ENCODE data around the gene CENPP. TPM values are rescaled to one million over a fixed set of nuclear protein-coding genes. Genes with fewer than 3 reads are reported as not detected.

CENPP gene
- total and polyA plus RNA-seq, 4 donors: 0.62 to 8.7 (median 1.3) TPM

DNA sequence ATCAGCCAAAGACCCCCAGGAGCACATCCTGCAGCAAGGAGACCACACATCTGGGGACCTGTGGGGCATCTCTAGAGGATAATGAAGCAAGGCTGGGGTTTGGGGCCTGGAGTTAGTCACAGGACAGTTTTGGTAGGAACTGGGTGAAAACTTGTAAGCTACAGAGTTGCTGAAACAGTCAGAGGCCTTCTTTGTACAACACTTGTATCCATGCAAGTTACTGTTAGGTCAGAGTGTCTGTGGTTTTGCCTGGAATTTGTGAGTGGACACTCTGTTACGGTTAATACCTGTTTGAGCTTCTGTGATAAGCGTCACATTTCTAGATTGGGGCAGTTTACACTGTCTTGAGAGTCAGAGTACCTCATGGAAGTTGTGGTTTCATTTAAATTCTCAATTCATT is 179.1 kb downstream of the CENPP start:
- no peak for DNase-seq (ENCODE audit: low spot score)
- H3K9ac ChIP-seq (ENCODE audit: low read depth in 1 of 2, low read length in 2 of 2): no peak overlapping the region
- H3K9me3 ChIP-seq (ENCODE audit: control insufficient read depth in 4 of 4, low read length in 3 of 4): no peaks in the 10 kb centered on the region
- no peak overlapping the region for H3K4me3 ChIP-seq (ENCODE audit: low read depth in 1 of 3, low read length in 3 of 3)
- H3K27ac ChIP-seq (ENCODE audit: low read depth in 1 of 2, low read length in 2 of 2): no peak overlapping the region
- peaks cover 0 to 5% (median 0%) of the 10 kb centered on the region in 4 donors for H3K4me1 ChIP-seq (ENCODE audit: control insufficient read depth in 4 of 4, insufficient read depth in 4 of 4, low read length in 3 of 4)
- TF ChIP-seq FOXA1 (IDR thresholded peaks at IDR 0.05) (no peak), YY1 (IDR thresholded peaks at IDR 0.05) (no peak)
- WGBS: 97% methylated on average over 2 of the region's 2 CpGs
- peaks cover 0 to 3% (median 0%) of the 10 kb centered on the region in 4 donors for H3K36me3 ChIP-seq (ENCODE audit: control insufficient read depth in 4 of 4, insufficient read depth in 3 of 4, low read depth in 1 of 4, low read length in 3 of 4)
- H3K27me3 ChIP-seq (ENCODE audit: control insufficient read depth in 4 of 4, insufficient read depth in 4 of 4, low read length in 3 of 4): no peaks in the 10 kb centered on the region

DNA sequence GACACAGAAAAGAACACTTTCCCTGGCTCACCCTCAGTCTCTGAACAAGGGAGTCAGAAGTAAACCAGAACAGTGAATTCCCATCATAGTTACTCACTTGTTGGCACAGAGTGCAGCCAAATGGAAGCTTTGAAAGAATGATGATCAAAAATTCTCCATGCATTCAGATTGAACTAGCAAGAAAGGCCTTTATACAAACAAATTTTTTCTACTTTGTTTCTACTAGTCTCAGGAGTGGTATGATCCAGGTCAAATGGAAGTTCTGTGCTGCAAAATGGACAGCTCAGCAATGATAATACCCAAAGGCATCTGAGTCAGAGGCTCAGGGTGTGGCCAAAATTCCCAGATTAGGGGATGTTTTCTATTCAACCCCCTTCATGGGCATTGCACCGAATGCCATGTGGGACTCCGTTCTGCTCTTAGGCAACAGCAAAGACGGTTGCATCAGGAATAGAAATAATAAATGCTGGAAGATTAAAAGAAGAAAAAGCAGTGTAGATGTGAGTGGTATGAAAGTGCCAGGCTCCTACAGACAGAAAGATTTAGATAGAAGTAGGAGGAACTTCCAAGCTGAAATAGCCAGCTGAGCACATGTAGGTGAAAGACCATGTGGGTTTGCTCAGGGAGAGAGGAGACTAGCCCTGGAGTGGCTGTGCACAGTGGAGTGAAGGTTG is 180.6 kb downstream of the CENPP start:
- WGBS: 82% methylated on average over 3 of the region's 3 CpGs
- TF ChIP-seq, protein P1, sequence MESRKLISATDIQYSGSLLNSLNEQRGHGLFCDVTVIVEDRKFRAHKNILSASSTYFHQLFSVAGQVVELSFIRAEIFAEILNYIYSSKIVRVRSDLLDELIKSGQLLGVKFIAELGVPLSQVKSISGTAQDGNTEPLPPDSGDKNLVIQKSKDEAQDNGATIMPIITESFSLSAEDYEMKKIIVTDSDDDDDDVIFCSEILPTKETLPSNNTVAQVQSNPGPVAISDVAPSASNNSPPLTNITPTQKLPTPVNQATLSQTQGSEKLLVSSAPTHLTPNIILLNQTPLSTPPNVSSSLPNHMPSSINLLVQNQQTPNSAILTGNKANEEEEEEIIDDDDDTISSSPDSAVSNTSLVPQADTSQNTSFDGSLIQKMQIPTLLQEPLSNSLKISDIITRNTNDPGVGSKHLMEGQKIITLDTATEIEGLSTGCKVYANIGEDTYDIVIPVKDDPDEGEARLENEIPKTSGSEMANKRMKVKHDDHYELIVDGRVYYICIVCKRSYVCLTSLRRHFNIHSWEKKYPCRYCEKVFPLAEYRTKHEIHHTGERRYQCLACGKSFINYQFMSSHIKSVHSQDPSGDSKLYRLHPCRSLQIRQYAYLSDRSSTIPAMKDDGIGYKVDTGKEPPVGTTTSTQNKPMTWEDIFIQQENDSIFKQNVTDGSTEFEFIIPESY (IDR thresholded peaks at IDR 0.05): no peak
- TF ChIP-seq JUND (IDR thresholded peaks at IDR 0.05) (peak in 1 of 2 donors; percentile 21), FOXA1 (IDR thresholded peaks at IDR 0.05) (no peak)
- H3K9ac ChIP-seq (ENCODE audit: low read depth in 1 of 2, low read length in 2 of 2): no peak overlapping the region
- peaks cover 0 to 5% (median 0%) of the 10 kb centered on the region in 4 donors for H3K4me1 ChIP-seq (ENCODE audit: control insufficient read depth in 4 of 4, insufficient read depth in 4 of 4, low read length in 3 of 4)
- no peaks in the 10 kb centered on the region for H3K27me3 ChIP-seq (ENCODE audit: control insufficient read depth in 4 of 4, insufficient read depth in 4 of 4, low read length in 3 of 4)
- no peak overlapping the region for H3K4me3 ChIP-seq (ENCODE audit: low read depth in 1 of 3, low read length in 3 of 3)
- no peak for DNase-seq (ENCODE audit: low spot score)
- peak overlapping the region in 1 of 2 donors; percentile 5 for H3K27ac ChIP-seq (ENCODE audit: low read depth in 1 of 2, low read length in 2 of 2)
- H3K36me3 ChIP-seq (ENCODE audit: control insufficient read depth in 4 of 4, insufficient read depth in 3 of 4, low read depth in 1 of 4, low read length in 3 of 4): peaks cover 0 to 3% (median 0%) of the 10 kb centered on the region in 4 donors
- no peaks in the 10 kb centered on the region for H3K9me3 ChIP-seq (ENCODE audit: control insufficient read depth in 4 of 4, low read length in 3 of 4)

DNA sequence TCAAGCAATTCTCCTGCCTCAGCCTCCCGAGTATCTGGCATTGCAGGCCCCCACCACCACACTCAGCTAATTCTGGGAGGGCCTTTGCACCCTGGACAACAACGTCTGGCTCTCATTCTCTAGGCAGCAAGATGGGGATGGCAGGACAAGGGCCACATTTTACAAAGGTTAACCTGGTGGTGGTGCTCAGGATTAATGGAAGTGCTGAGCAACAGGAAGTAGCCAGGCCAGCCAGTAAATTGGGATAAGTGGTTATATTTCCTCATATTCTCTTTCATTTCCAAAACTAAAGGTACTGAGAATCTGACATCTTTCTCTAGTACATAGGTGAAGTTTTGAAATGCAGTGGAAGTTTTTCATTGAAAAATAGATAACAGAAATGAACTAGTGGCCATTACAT is 181.3 kb downstream of the CENPP start:
- Histone ChIP-seq H3K27me3 (ENCODE audit: control insufficient read depth in 4 of 4, insufficient read depth in 4 of 4, low read length in 3 of 4) (no peaks in the 10 kb centered on the region), H3K9me3 (ENCODE audit: control insufficient read depth in 4 of 4, low read length in 3 of 4) (no peaks in the 10 kb centered on the region), H3K27ac (ENCODE audit: low read depth in 1 of 2, low read length in 2 of 2) (no peak overlapping the region), H3K4me1 (ENCODE audit: control insufficient read depth in 4 of 4, insufficient read depth in 4 of 4, low read length in 3 of 4) (peaks cover 0 to 3% (median 0%) of the 10 kb centered on the region in 4 donors), H3K36me3 (ENCODE audit: control insufficient read depth in 4 of 4, insufficient read depth in 3 of 4, low read depth in 1 of 4, low read length in 3 of 4) (peaks cover 0 to 3% (median 0%) of the 10 kb centered on the region in 4 donors), H3K4me3 (ENCODE audit: low read depth in 1 of 3, low read length in 3 of 3) (no peak overlapping the region), H3K9ac (ENCODE audit: low read depth in 1 of 2, low read length in 2 of 2) (no peak overlapping the region)
- no peak for DNase-seq (ENCODE audit: low spot score)
- whole genome bisulfite sequencing: 88% methylated on average over 2 of the region's 2 CpGs
- TF ChIP-seq RAD21 (IDR thresholded peaks at IDR 0.05): peak; percentile 39 to 56
- no peak for TF ChIP-seq HNF4G (IDR thresholded peaks at IDR 0.05)
- no peak for TF ChIP-seq YY1 (IDR thresholded peaks at IDR 0.05)

DNA sequence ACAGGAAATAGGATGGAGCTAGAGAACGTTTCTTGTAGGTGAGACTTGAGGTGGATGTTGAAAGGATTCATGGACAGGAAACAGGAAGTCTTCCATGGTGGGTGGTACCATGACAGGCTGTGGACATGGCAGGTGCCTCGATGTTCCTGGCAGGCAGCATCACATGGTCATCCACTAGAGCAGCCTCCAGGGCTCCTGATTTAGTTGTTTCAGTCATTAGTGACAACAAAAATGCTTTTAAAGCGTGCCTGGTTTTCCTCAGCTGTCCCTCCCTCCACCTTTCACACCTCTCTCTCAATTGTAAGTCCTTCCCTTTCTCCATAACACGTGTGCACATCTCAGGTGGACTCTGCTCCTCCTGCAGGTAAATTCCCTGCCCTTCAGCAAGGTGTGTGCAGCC is 181.7 kb downstream of the CENPP start:
- no peak overlapping the region for H3K4me3 ChIP-seq (ENCODE audit: low read depth in 1 of 3, low read length in 3 of 3)
- H3K9ac ChIP-seq (ENCODE audit: low read depth in 1 of 2, low read length in 2 of 2): no peak overlapping the region
- peaks cover 0 to 3% (median 0%) of the 10 kb centered on the region in 4 donors for H3K36me3 ChIP-seq (ENCODE audit: control insufficient read depth in 4 of 4, insufficient read depth in 3 of 4, low read depth in 1 of 4, low read length in 3 of 4)
- WGBS: 80% methylated on average over 4 of the region's 4 CpGs
- no peaks in the 10 kb centered on the region for H3K9me3 ChIP-seq (ENCODE audit: control insufficient read depth in 4 of 4, low read length in 3 of 4)
- no peaks in the 10 kb centered on the region for H3K27me3 ChIP-seq (ENCODE audit: control insufficient read depth in 4 of 4, insufficient read depth in 4 of 4, low read length in 3 of 4)
- H3K4me1 ChIP-seq (ENCODE audit: control insufficient read depth in 4 of 4, insufficient read depth in 4 of 4, low read length in 3 of 4): no peaks in the 10 kb centered on the region
- no peak overlapping the region for H3K27ac ChIP-seq (ENCODE audit: low read depth in 1 of 2, low read length in 2 of 2)
- DNase-seq (ENCODE audit: low spot score): no peak
- no peak for TF ChIP-seq EGR1 (IDR thresholded peaks at IDR 0.05; ENCODE audit: low read depth in 2 of 2)
- no peak for TF ChIP-seq RAD21 (IDR thresholded peaks at IDR 0.05)
- TF ChIP-seq, protein P2, sequence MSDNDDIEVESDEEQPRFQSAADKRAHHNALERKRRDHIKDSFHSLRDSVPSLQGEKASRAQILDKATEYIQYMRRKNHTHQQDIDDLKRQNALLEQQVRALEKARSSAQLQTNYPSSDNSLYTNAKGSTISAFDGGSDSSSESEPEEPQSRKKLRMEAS (IDR thresholded peaks at IDR 0.05): no peak
- no peak for TF ChIP-seq SP1 (IDR thresholded peaks at IDR 0.05)
- no peak for TF ChIP-seq RXRA (IDR thresholded peaks at IDR 0.05)
- TF ChIP-seq, protein P3, sequence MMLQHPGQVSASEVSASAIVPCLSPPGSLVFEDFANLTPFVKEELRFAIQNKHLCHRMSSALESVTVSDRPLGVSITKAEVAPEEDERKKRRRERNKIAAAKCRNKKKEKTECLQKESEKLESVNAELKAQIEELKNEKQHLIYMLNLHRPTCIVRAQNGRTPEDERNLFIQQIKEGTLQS (IDR thresholded peaks at IDR 0.05): no peak
- no peak for TF ChIP-seq NR2F2 (IDR thresholded peaks at IDR 0.05)
- TF ChIP-seq, protein P4, sequence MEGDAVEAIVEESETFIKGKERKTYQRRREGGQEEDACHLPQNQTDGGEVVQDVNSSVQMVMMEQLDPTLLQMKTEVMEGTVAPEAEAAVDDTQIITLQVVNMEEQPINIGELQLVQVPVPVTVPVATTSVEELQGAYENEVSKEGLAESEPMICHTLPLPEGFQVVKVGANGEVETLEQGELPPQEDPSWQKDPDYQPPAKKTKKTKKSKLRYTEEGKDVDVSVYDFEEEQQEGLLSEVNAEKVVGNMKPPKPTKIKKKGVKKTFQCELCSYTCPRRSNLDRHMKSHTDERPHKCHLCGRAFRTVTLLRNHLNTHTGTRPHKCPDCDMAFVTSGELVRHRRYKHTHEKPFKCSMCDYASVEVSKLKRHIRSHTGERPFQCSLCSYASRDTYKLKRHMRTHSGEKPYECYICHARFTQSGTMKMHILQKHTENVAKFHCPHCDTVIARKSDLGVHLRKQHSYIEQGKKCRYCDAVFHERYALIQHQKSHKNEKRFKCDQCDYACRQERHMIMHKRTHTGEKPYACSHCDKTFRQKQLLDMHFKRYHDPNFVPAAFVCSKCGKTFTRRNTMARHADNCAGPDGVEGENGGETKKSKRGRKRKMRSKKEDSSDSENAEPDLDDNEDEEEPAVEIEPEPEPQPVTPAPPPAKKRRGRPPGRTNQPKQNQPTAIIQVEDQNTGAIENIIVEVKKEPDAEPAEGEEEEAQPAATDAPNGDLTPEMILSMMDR (IDR thresholded peaks at IDR 0.05; ENCODE audit: low read depth, low read length, missing input control): no peak
- TF ChIP-seq YY1 (IDR thresholded peaks at IDR 0.05): no peak
- TF ChIP-seq, protein P1 (IDR thresholded peaks at IDR 0.05): no peak
- TF ChIP-seq FOXA2 (IDR thresholded peaks at IDR 0.05): no peak
- no peak for TF ChIP-seq GABPA (IDR thresholded peaks at IDR 0.05 in 1 of 2, conservative IDR thresholded peaks at IDR 0.05 in 1 of 2)
- TF ChIP-seq JUND (IDR thresholded peaks at IDR 0.05): no peak
- no peak for TF ChIP-seq HNF4G (IDR thresholded peaks at IDR 0.05)
- TF ChIP-seq FOXA1 (IDR thresholded peaks at IDR 0.05): no peak
- TF ChIP-seq TAF1 (conservative IDR thresholded peaks at IDR 0.05): no peak
- TF ChIP-seq HNF4A (conservative IDR thresholded peaks at IDR 0.05): no peak
